LNCaP clone FGC (cell line): ENCODE data around the gene TRIM16.
"Not testable (repeated sequence)": the region's sequence is repeated elsewhere in the genome, so short reads cannot be mapped to it uniquely, and the experiment has no call there.

Source experiments
- DNase-seq: peaks from one replicate; pipeline ENCODE4 v3.0.0-alpha.2; 2011; ENCODE audit warnings: low read depth
- H3K4me3 ChIP-seq: 2 replicates; pipeline ENCODE4 v1.5.1; 2011; ENCODE audit warnings: mild to moderate bottlenecking, low read depth, low read length, control low read depth
- CTCF ChIP-seq: IDR thresholded peaks from 2 replicates; pipeline ENCODE4 v1.5.1; 2012; ENCODE audit warnings: mild to moderate bottlenecking; ENCODE audit not compliant: control insufficient read depth, insufficient read depth; ENCODE audit errors: extremely low read depth

TRIM16 gene

DNA sequence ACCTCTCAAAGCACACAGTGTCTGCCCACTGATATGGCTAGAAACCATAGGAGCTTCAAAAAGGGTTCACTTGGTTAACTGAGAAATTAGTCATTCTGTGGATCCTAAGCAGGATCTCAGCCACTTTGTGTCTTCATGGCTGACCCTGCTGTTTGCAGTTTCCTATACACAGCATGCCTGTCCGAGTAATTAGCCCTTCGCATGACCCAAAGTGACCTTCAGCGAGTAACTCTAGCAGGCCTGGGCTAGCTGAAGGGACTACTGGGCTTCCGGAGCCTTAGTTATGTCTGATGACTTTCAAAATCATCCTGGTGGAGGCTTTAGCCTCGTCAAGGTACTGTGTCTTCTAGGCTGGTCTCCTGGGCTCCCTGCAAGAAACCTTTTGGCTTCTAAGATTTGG, 35.7 kb downstream of the TRIM16 start:
- no peak for DNase-seq
- TF ChIP-seq CTCF: no peak
- H3K4me3 ChIP-seq: no peak overlapping the region

GRCh38 chr17:15645942-15646312, 38.2 kb downstream of the TRIM16 start:
- not testable (repeated sequence) for DNase-seq, H3K4me3 ChIP-seq

GRCh38 chr17:15645099-15645941, 38.8 kb downstream of the TRIM16 start:
- DNase-seq, H3K4me3 ChIP-seq: not testable (repeated sequence)

GRCh38 chr17:15642505-15643251, 41.4 kb downstream of the TRIM16 start:
- not testable (repeated sequence) for DNase-seq, H3K4me3 ChIP-seq

- not testable (repeated sequence) for DNase-seq, H3K4me3 ChIP-seq
Measured at GRCh38 chr17:15642014-15642413, 42.1 kb downstream of the TRIM16 start.

DNA sequence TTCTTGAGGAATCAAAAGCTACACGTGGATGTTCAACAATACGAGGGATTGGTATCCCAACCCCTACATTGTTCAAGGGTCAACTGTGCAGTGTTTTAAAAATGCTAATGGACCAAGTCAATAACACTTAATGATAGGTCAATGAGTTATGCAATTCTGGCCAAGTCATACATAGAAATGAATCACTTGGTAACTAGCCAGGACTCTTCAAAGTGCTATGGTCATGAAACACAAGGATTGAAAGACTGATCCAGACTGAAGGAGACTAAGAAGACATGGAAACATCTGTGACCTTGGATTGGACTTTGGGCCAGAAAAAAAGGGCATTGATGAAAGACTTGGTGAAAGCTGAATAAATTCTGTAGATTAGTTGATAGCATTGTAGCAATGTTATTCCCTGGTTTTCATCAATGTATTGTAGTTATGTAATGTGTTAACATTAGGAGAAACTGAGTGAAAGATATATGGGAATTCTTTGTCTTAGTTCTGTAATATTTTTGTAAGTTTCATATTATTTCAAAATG, 53.1 kb downstream of the TRIM16 start:
- H3K4me3 ChIP-seq, DNase-seq: not testable (repeated sequence)

- DNase-seq, H3K4me3 ChIP-seq: not testable (repeated sequence)
Measured at GRCh38 chr17:15629991-15630390, 54.1 kb downstream of the TRIM16 start.

GRCh38 chr17:15623661-15624209, 60.4 kb downstream of the TRIM16 start:
- not testable (repeated sequence) for H3K4me3 ChIP-seq

DNA sequence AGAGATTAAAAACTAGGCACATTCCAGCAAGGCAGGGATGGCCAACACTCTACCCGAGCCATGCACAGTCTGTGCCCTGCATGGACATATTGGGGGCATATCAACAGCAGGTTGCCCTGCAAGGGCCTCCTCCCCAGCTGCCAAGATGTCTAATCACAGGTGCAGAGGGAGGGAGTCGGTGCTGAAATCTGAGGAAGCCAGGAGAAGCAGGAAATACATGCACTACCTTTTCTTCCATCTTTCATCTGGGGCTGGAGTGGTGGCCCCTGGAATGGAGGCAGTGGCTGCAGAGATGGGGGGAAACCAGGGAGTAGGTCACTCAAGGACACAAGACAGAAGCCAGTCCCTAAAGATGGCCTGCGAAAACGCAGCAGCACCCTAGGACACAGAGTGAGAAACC, 60.9 kb downstream of the TRIM16 start:
- not testable (repeated sequence) for DNase-seq, H3K4me3 ChIP-seq

More at GRCh38 chr17:15623661-15624209, 60.4 kb downstream of the TRIM16 start:
- not testable (repeated sequence) for DNase-seq

GRCh38 chr17:15622124-15622523, 62.0 kb downstream of the TRIM16 start:
- not testable (repeated sequence) for H3K4me3 ChIP-seq, DNase-seq

- H3K4me3 ChIP-seq, DNase-seq: not testable (repeated sequence)
Measured at GRCh38 chr17:15619331-15620058, 64.6 kb downstream of the TRIM16 start, which contains the start of gene FBXW10B. TSS of gene FBXW10B (minus strand) at chr17:15619704. CDS start at chr17:15619512, 192 bp downstream.

DNA sequence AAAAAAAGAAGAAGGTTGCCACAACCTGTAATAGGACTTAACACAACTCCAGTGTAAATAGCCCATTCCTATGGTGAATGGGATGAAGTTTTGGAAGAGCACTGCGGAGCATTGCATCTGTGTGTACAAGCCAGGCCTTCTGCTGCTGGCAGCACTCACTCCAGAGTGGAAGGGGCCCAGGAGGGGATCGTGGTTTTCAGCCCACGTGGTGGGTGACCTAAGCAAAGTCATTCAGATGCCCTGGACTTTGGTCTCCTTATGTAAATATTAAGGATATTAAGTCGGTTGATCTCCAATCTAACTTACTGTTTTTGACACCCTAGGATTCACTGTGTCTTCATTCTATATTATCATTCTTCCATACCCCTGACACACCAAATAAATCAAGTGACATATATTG, 67.3 kb downstream of the TRIM16 start:
- H3K4me3 ChIP-seq, DNase-seq: not testable (repeated sequence)

GRCh38 chr17:15615850-15616249, 68.3 kb downstream of the TRIM16 start:
- DNase-seq, H3K4me3 ChIP-seq: not testable (repeated sequence)

DNA sequence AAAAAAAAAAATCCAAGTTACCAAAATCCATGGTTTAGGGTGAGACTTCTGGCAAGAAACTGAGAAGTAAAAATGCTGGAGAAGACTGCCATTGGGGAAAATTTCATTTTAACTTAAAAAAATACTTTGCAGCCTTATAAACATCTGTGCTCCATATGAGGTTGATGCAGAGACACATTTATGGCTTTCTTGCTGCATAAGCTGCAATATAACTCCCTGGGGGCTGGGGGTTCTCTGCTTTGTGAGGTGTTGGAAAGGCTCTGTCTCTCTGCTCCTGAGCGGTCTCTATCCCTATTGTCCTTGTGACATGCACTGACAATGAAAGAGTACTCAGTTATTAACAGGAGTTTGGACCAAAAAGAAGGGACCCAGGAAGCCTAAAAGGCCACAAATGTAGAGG, 71.0 kb downstream of the TRIM16 start:
- DNase-seq, H3K4me3 ChIP-seq: not testable (repeated sequence)

DNA sequence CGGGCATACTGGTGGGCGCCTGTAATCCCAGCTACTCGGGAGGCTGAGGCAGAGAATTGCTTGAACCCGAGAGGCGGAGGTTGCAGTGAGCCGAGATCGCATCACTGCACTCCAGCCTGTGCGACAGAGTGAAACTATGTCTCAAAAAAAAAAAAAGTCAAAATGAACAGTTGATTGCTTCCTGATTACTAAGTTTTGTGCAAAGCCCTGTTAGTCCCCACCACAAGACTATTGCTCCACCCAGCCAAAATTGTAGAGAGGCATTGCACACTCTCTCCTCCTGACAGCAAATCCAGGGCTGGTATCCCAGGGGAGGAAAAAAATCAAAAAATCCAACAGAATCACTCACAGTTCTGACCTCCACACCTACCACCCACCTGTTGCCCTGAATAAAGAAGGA, 91.2 kb downstream of the TRIM16 start:
- H3K4me3 ChIP-seq: not testable (repeated sequence)

DNA sequence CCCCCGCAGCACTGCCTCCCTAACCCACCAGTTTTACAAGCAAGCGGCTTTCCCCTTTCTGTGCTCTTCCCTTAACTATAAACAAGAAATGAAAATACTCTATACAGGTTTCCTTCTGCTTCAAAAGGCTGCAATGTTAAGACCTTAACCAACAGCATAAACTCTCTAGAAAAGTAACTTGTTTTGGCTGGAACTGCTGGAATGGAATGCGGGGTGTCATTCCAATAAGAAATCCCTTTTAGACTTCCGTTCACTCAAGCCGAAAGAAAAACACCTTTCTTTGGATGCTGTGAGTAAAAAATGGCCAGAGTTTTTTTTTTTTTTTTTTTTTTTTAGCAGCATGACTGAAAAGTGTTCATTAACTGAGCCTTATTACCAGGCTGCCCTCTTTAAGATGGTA, 92.1 kb downstream of the TRIM16 start:
- not testable (repeated sequence) for H3K4me3 ChIP-seq, DNase-seq

More for the DNA sequence above, 91.2 kb downstream of the TRIM16 start:
- DNase-seq: not testable (repeated sequence)

GRCh38 chr17:15590844-15591243, 93.3 kb downstream of the TRIM16 start:
- not testable (repeated sequence) for DNase-seq, H3K4me3 ChIP-seq
